T-helper 17 cell (primary cell): ENCODE data around the gene TSHB. TPM values are rescaled to one million over a fixed set of nuclear protein-coding genes. Genes with fewer than 3 reads are reported as not detected.
"Not testable (repeated sequence)": the region's sequence is repeated elsewhere in the genome, so short reads cannot be mapped to it uniquely, and the experiment has no call there.

ENCODE experiments used
- ATAC-seq: fragments of 150-1000 bp; cut with Tn5 transposase; 2 replicates; pipeline ENCODE4 v1.10.0; 2021; ENCODE audit warnings: mild to moderate bottlenecking, moderate library complexity
- DNase-seq, 3 donors: peaks; one replicate each; pipeline versions ENCODE4 v3.0.0 to v3.0.0-alpha.2; 2020 to 2021
- H3K9me3 ChIP-seq: one replicate; pipeline ENCODE4 v1.7.0; 2013; ENCODE audit warnings: low read length, mild to moderate bottlenecking; ENCODE audit not compliant: control insufficient read depth, poor library complexity, severe bottlenecking
- H3K27ac Mint-ChIP-seq: one replicate; pipeline ENCODE4 v1.8.0; 2022; ENCODE audit warnings: mild to moderate bottlenecking, moderate library complexity, mixed read lengths
- H3K27me3 Mint-ChIP-seq: one replicate; pipeline ENCODE4 v1.8.0; 2022; ENCODE audit warnings: mixed read lengths
- H3K36me3 Mint-ChIP-seq: one replicate; pipeline ENCODE4 v1.8.0; 2022; ENCODE audit warnings: low read depth, mixed read lengths
- H3K4me1 Mint-ChIP-seq: one replicate; pipeline ENCODE4 v1.8.0; 2022; ENCODE audit warnings: mild to moderate bottlenecking, mixed read lengths
- H3K4me3 Mint-ChIP-seq: one replicate; pipeline ENCODE4 v1.8.0; 2022; ENCODE audit warnings: mild to moderate bottlenecking, moderate library complexity, mixed read lengths
- total RNA-seq, 4 donors: library from RNA in 2 of 4; stranded (reverse) in 2 of 4; gene quantifications; one replicate each; pipeline ENCODE4 v1.2.3 and lab custom pipeline; 2022 to 2026

Gene TSHB
- total RNA-seq, result not detected
- 0 reads per million in 2 donors for total RNA-seq (lab: John Stamatoyannopoulos, UW)

DNA sequence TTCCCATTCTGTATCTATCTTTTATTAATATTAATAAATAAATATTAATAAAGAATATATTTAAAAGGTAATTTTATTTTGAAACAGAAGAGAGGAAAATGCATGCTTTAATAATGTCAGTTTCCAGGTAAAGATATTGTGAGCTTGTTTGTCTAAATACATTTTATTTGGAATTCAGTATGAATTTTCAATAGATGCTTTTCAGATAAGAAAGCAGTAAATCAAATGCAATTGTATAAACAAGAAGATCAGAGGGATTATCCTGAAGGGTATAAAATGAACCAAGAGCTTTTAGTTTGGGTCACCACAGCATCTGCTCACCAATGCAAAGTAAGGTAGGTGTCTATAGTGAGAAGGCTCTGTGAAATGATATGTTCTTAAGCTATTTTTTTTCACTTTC lies at the start of gene TSHB:
Gene TSHB (plus strand): TSS at position 301 of the 400 bp plus-strand sequence. CDS start 3,537 bp downstream, outside the sequence.
- no peak within 1 kb of the TSS for H3K4me3 Mint-ChIP-seq
- DNase-seq (no peak), ATAC-seq (no peak)
- no peak within 1 kb of the TSS for H3K27ac Mint-ChIP-seq
- H3K4me1 Mint-ChIP-seq, result no peaks in the 10 kb centered on the region
- peaks cover 21% of the 10 kb centered on the region for H3K27me3 Mint-ChIP-seq
- H3K9me3 ChIP-seq, result no peaks in the 10 kb centered on the region
- H3K36me3 Mint-ChIP-seq, result no peaks in the 10 kb centered on the region

DNA sequence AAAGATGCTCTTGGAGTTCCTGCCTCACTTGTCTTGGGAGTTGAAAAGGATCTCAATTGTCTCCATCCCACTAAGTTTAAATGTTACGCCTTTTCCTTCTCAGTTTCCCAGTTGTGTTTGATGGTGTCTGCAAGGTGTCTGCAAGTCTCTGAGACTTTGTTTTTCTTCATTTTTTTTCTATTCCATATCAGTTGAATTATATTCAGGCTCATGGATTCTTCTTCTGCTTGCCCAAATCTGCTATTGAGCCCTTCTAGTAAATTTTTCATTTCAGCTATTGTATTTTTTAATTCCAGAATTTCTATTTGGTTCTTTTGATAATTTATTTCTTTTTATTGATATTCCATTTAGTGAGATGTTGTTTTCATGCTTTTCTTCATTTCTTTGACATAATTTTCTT lies 47.4 kb upstream of the TSHB start:
- peaks cover 16% of the 10 kb centered on the region for H3K9me3 ChIP-seq
- Mint-ChIP-seq H3K4me1 (peaks cover 5% of the 10 kb centered on the region), H3K27me3 (peaks cover 16% of the 10 kb centered on the region), H3K36me3 (peaks cover 2% of the 10 kb centered on the region), H3K4me3 (no peak overlapping the region), H3K27ac (no peak overlapping the region)
- DNase-seq, result no peak
- no peak for ATAC-seq

DNA sequence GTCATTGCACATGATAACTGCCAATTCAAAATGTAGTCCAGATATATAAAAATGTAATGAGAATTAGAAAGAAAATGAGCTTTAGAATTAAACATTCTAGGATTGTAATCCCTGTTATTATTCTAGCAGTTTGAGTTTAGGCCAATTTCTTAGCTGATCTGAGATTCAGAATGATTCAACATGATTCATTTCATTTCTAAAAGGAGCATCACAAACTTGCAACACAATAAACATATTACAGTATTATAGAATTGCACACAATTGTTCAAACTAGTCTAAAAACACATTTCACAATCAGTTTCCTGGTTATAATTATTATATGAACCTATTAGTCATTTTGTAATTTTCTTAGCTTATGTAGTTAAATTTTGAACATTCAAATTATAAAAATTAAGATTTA lies 43.3 kb upstream of the TSHB start:
- H3K27me3 Mint-ChIP-seq, result no peaks in the 10 kb centered on the region
- H3K4me3 Mint-ChIP-seq, result no peak overlapping the region
- no peak overlapping the region for H3K27ac Mint-ChIP-seq
- DNase-seq (no peak), ATAC-seq (no peak)
- H3K9me3 ChIP-seq, result peaks cover 24% of the 10 kb centered on the region
- H3K4me1 Mint-ChIP-seq, result no peaks in the 10 kb centered on the region
- H3K36me3 Mint-ChIP-seq, result peaks cover 2% of the 10 kb centered on the region

DNA sequence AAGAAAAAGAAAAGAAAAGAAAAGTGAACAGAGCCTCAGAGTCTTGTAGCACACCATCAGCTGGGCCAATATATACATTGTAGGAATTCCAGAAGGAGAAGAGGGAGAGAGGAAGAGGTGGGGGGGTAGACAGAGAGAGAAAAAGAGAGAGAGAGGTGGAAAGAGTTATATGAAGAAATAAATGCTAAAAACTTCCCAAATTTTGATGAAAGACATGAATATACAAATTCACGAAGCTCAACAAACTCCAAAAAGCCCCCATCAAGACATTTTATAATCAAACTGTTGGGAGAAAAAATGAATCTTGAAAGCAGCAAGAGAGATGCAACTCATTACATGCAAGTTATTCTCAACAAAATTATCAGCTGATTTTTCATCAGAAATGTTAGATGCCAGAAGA lies 41.5 kb upstream of the TSHB start:
- Mint-ChIP-seq H3K36me3 (peaks cover 2% of the 10 kb centered on the region), H3K27me3 (no peaks in the 10 kb centered on the region), H3K27ac (no peak overlapping the region), H3K4me1 (no peaks in the 10 kb centered on the region), H3K4me3 (no peak overlapping the region)
- ATAC-seq, result no peak
- no peak for DNase-seq
- peaks cover 15% of the 10 kb centered on the region for H3K9me3 ChIP-seq

DNA sequence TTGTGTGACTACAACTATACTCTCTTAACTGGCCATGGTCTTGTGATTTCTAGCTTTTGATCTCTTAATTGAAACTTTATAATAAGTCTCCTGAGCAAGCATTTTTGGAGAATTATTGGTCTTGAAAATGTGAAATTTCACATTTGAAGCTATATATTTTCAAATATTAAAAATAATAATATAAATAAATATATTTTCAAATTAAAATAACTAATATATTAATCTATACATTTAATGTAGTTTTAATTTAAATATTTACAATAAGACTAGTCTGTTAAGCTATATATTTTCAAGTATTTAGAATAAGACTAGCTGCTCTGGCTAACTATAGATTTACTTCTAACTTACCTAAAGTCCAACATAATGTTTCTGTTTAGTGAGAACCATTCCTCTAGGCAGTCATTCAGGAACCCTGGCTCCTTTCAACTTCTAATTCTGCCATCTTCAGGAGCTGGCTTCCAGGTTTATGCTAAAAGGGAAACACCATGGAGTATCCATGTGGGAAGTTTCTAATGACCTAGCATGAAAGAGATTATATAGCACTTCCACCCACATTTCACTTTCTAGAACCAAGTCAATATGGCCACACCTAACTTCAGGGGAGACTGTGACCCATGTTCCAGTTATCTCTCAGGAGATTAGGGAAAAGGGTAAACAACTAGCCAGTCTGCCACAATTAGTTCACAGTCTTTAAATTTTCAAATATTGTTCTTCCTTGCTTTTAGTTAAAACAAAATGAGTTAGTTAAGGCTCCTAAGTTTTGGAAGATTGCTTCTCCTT lies 31.9 kb upstream of the TSHB start:
- H3K27ac Mint-ChIP-seq, result no peak overlapping the region
- no peaks in the 10 kb centered on the region for H3K9me3 ChIP-seq
- H3K36me3 Mint-ChIP-seq, result no peaks in the 10 kb centered on the region
- H3K4me3 Mint-ChIP-seq, result no peak overlapping the region
- H3K4me1 Mint-ChIP-seq, result no peaks in the 10 kb centered on the region
- peaks cover 6% of the 10 kb centered on the region for H3K27me3 Mint-ChIP-seq
- DNase-seq (no peak), ATAC-seq (no peak)

DNA sequence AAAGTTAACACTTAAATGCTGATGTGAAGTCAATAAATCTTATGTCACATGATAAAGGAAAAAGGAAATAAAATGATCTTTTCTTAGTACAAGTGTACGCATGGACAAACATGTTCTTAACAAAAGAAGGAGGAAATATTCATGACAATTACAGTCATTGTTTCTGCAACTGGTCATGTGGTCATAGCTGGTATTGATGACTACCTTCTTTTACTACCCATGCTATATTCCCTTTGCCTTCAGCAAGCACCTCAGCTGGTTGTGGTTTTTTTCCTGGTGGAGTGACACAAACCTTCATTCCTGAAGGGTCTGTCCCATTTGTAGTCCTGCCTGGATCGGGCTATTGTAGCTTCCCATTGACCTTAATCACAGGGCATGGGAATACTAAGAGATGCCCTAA lies 23.4 kb upstream of the TSHB start:
- Mint-ChIP-seq H3K4me3 (no peak overlapping the region), H3K36me3 (no peaks in the 10 kb centered on the region), H3K27me3 (peaks cover 7% of the 10 kb centered on the region), H3K27ac (no peak overlapping the region), H3K4me1 (no peaks in the 10 kb centered on the region)
- ATAC-seq (no peak), DNase-seq (no peak)
- peaks cover 2% of the 10 kb centered on the region for H3K9me3 ChIP-seq

DNA sequence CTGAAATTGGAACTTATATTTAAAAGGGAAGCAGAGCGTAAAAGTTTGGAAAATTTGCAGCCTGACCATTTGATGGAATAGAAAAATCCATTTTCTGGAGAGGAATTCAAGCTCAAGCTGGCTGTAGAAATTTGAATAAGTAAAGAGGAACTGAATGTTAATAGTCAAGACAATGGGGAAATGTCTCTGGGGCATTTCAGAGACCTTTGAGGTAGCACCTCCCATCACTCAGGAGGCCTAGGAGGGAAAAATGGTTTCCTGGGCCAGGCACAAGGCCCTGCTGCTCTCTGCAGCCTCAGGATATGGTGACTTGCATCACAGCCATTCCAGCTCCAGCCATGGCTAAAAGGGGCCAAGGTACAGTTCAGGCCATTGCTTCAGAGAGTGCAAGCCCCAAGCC lies 17.6 kb upstream of the TSHB start:
- H3K27ac Mint-ChIP-seq, result no peak overlapping the region
- DNase-seq (no peak), ATAC-seq (no peak)
- H3K27me3 Mint-ChIP-seq, result no peaks in the 10 kb centered on the region
- H3K36me3 Mint-ChIP-seq, result no peaks in the 10 kb centered on the region
- no peak overlapping the region for H3K4me3 Mint-ChIP-seq
- H3K4me1 Mint-ChIP-seq, result no peaks in the 10 kb centered on the region
- peaks cover 2% of the 10 kb centered on the region for H3K9me3 ChIP-seq

DNA sequence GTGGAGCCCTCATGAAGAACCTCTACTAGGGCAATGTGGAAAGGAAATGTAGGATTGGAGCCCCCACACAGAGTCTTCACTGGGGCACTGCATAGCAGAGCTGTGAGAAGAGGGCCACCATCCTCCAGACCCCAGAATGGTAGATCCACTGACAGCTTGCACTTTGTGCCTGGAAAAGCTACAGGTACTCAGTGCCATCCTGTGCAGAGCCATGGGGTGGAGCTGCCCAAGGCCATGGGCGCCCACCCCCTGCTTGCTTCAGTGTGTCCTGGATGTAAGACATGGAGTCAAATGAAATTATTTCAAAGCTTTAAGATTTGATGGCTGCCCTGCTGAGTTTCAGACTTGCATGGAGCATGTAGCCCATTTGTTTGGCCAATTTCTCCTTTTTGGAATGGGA lies 17.2 kb upstream of the TSHB start:
- DNase-seq, result no peak
- H3K27ac Mint-ChIP-seq, result no peak overlapping the region
- H3K36me3 Mint-ChIP-seq, result no peaks in the 10 kb centered on the region
- no peaks in the 10 kb centered on the region for H3K27me3 Mint-ChIP-seq
- no peaks in the 10 kb centered on the region for H3K4me1 Mint-ChIP-seq
- H3K4me3 Mint-ChIP-seq, result no peak overlapping the region
- ATAC-seq, result no peak
- H3K9me3 ChIP-seq, result peaks cover 2% of the 10 kb centered on the region

DNA sequence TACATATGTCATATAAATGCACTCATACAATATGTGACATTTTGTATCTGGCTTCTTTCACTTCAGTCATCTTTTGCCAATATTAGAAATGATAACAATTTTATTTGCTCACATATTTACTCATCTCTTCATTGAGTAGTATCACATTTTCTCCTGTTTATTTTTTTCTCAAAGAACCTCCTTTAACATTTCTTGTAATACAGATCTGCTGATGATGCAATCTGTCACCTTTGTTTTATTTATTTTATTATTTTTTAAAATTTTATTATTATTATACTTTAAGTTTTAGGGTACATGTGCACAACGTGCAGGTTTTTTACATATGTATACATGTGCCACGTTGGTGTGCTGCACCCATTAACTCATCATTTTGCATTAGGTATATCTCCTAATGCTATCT lies 15.8 kb upstream of the TSHB start:
- no peak overlapping the region for H3K27ac Mint-ChIP-seq
- no peaks in the 10 kb centered on the region for H3K4me1 Mint-ChIP-seq
- no peak overlapping the region for H3K4me3 Mint-ChIP-seq
- no peaks in the 10 kb centered on the region for H3K36me3 Mint-ChIP-seq
- H3K9me3 ChIP-seq, result peaks cover 2% of the 10 kb centered on the region
- ATAC-seq, result no peak
- no peaks in the 10 kb centered on the region for H3K27me3 Mint-ChIP-seq
- DNase-seq, result no peak

DNA sequence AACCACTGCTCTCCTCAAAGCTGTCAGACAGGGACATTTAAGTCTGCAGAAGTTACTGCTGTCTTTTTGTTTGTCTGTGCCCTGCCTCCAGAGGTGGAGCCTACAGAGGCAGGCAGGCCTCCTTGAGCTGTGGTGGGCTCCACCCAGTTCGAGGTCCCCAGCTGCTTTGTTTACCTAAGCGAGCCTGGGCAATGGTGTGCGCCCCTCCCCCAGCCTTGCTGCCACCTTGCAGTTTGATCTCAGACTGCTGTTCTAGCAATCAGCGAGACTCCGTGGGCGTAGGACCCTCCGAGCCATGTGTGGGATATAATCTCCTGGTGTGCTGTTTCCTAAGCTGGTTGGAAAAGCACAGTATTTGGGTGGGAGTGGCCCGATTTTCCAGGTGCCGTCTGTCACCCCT lies 10.1 kb upstream of the TSHB start:
- ATAC-seq, H3K36me3 Mint-ChIP-seq, H3K4me3 Mint-ChIP-seq, DNase-seq, H3K4me1 Mint-ChIP-seq, H3K9me3 ChIP-seq, H3K27ac Mint-ChIP-seq: not testable (repeated sequence)
- H3K27me3 Mint-ChIP-seq, result peaks cover 12% of the 10 kb centered on the region

DNA sequence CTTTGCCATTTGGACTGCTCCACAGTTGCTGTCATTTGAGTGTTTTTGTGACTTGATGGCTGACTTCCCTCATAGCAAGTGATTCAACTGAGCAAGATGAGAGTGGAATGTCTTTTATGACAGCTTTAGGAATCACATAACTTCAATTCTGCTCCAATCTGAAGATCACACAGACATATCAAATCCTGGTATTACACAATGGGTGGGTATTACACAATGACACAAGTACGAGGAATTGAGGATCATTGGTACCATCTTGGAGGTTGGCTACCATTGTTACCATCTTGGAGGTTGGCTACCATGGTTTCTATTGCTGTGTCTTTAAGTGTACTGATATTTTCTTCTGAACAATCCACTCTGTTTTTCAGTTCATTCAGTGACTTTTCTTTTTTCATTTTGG lies 8.5 kb upstream of the TSHB start:
- no peaks in the 10 kb centered on the region for H3K9me3 ChIP-seq
- H3K27ac Mint-ChIP-seq, result no peak overlapping the region
- H3K36me3 Mint-ChIP-seq, result peaks cover 4% of the 10 kb centered on the region
- ATAC-seq, result no peak
- DNase-seq, result no peak
- H3K27me3 Mint-ChIP-seq, result peaks cover 12% of the 10 kb centered on the region
- H3K4me3 Mint-ChIP-seq, result no peak overlapping the region
- H3K4me1 Mint-ChIP-seq, result no peaks in the 10 kb centered on the region

DNA sequence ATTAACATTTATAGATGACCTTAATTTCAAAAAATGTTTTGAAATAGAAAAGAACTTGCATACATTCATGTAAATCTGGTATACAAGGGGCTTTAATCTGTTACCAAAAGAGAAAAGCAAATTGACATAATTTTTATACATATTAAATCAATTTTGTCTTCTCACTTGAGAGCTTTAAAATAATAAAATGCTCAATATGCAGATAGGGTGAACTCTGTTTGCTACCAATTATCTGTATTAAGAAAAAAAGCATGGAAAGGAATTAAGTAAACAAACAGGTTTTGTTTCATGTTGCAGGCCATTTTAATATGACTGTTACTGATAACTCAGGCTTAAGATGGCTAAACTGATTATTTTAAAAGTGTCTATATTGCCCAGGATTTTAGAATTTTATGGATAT lies 6.0 kb upstream of the TSHB start:
- Mint-ChIP-seq H3K27ac (no peak overlapping the region), H3K4me1 (no peaks in the 10 kb centered on the region), H3K36me3 (peaks cover 4% of the 10 kb centered on the region), H3K27me3 (peaks cover 17% of the 10 kb centered on the region), H3K4me3 (no peak overlapping the region)
- ATAC-seq (no peak), DNase-seq (no peak)
- H3K9me3 ChIP-seq, result no peaks in the 10 kb centered on the region

DNA sequence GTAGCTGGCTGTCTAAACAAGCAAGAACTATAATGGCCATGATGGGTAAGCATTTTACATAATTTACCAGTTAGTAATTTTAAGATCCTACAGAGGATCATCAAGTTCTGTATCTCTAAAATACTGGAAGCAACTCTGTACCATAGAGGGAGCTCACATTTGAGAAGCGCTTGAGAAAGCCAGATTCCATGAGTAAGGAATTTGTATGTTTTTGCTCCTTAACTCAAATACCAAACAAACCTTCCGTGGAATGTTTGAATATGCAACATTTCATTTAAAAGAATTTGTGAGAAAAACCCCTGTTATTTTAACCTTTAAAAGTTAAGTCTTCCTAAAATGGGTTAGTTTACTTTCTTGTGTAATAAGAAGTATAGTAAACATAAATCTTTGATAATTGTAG lies 2.0 kb downstream of the TSHB start:
- Mint-ChIP-seq H3K4me1 (no peaks in the 10 kb centered on the region), H3K36me3 (no peaks in the 10 kb centered on the region), H3K27me3 (peaks cover 21% of the 10 kb centered on the region), H3K4me3 (no peak overlapping the region), H3K27ac (no peak overlapping the region)
- H3K9me3 ChIP-seq, result no peaks in the 10 kb centered on the region
- ATAC-seq (no peak), DNase-seq (no peak)

DNA sequence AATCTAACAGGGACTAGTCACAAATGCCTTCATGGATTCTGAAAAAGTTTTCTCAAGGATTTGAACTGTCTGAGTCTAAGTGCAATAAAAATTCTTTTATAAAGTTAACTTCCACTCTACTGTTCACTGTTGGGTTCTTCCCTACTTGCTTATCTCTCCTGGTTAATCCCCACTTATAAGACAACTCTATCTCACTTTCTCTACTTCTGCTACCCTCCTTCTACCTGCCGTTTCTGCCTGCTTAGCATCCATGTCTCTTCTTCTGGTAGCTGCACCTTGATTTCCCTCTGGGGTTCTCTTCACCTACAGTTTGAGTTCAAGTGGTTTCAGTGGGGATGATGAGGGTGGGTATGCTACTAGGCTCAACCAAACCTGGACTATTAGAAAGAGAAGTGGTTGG lies 6.0 kb downstream of the TSHB start:
- H3K9me3 ChIP-seq, result no peaks in the 10 kb centered on the region
- no peaks in the 10 kb centered on the region for H3K36me3 Mint-ChIP-seq
- ATAC-seq, result no peak
- H3K4me1 Mint-ChIP-seq, result no peaks in the 10 kb centered on the region
- peaks cover 2% of the 10 kb centered on the region for H3K27me3 Mint-ChIP-seq
- H3K27ac Mint-ChIP-seq, result no peak overlapping the region
- H3K4me3 Mint-ChIP-seq, result no peak overlapping the region
- DNase-seq, result no peak
